Measurements from ENCODE around the gene PADI3. TPM values are rescaled to one million over a fixed set of nuclear protein-coding genes. Genes with fewer than 3 reads are reported as not detected.

PADI3 gene
- polyA plus RNA-seq, 1 donor (not counting 4 experiments of a cell fraction or from before 2014, with no cell fraction given) = 6.1 TPM

- TF ChIP-seq, protein P1, sequence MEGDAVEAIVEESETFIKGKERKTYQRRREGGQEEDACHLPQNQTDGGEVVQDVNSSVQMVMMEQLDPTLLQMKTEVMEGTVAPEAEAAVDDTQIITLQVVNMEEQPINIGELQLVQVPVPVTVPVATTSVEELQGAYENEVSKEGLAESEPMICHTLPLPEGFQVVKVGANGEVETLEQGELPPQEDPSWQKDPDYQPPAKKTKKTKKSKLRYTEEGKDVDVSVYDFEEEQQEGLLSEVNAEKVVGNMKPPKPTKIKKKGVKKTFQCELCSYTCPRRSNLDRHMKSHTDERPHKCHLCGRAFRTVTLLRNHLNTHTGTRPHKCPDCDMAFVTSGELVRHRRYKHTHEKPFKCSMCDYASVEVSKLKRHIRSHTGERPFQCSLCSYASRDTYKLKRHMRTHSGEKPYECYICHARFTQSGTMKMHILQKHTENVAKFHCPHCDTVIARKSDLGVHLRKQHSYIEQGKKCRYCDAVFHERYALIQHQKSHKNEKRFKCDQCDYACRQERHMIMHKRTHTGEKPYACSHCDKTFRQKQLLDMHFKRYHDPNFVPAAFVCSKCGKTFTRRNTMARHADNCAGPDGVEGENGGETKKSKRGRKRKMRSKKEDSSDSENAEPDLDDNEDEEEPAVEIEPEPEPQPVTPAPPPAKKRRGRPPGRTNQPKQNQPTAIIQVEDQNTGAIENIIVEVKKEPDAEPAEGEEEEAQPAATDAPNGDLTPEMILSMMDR (optimal IDR thresholded peaks at IDR 0.05 in 1 of 3, IDR thresholded peaks at IDR 0.05 in 1 of 3, conservative IDR thresholded peaks at IDR 0.05 in 1 of 3; ENCODE audit: extremely low read depth in 1 of 3, insufficient read depth in 2 of 3, low read length in 3 of 3) = no peak
- TF ChIP-seq EZH2 (IDR thresholded peaks at IDR 0.05; ENCODE audit: low read length) = no peak
- no peak overlapping the region for H3K27ac ChIP-seq (ENCODE audit: control insufficient read depth, insufficient read depth, low read length)
- H3K4me3 ChIP-seq (ENCODE audit: control insufficient read depth in 2 of 3, extremely low read depth in 1 of 3, insufficient read depth in 2 of 3, low read depth in 1 of 3, low read length in 3 of 3) = no peak overlapping the region
- no peaks in the 10 kb centered on the region for H3K79me2 ChIP-seq (ENCODE audit: control insufficient read depth, insufficient read depth, low read length)
- no peak overlapping the region for H3K9ac ChIP-seq (ENCODE audit: control insufficient read depth, extremely low read depth, insufficient read depth, low read length)
- peaks cover 35% of the 10 kb centered on the region for H3K4me1 ChIP-seq (ENCODE audit: control insufficient read depth, extremely low read depth, insufficient read depth, low read length)
- no peaks in the 10 kb centered on the region for H3K27me3 ChIP-seq (ENCODE audit: control insufficient read depth, extremely low read depth, insufficient read depth, low read length)
- no peak for FAIRE-seq
- H2AFZ ChIP-seq (ENCODE audit: control insufficient read depth, low read length) = no peak overlapping the region
- no peak overlapping the region for H3K4me2 ChIP-seq (ENCODE audit: control insufficient read depth, extremely low read depth, insufficient read depth, low read depth, low read length)
- no peaks in the 10 kb centered on the region for H3K36me3 ChIP-seq (ENCODE audit: control insufficient read depth in 2 of 2, extremely low read depth in 1 of 2, insufficient read depth in 2 of 2, low read length in 2 of 2)
- H3K9me3 ChIP-seq (ENCODE audit: control insufficient read depth, low read depth, low read length) = no peaks in the 10 kb centered on the region
- dilution Hi-C loops (cut with MboI; ENCODE audit: extremely low pct_ligation_motif_present, low sequenced_read_pairs) = no loop called here
- H4K20me1 ChIP-seq (ENCODE audit: control insufficient read depth, extremely low read depth, insufficient read depth, low read length) = no peaks in the 10 kb centered on the region
- DNase-seq (ENCODE audit: low read depth, low spot score) = no peak
- H3K9me1 ChIP-seq (ENCODE audit: control insufficient read depth, extremely low read depth, insufficient read depth, low read length) = no peaks in the 10 kb centered on the region
These were observed 13.6 kb upstream of the PADI3 start for GRCh38 chr1:17235135-17235885.

DNA sequence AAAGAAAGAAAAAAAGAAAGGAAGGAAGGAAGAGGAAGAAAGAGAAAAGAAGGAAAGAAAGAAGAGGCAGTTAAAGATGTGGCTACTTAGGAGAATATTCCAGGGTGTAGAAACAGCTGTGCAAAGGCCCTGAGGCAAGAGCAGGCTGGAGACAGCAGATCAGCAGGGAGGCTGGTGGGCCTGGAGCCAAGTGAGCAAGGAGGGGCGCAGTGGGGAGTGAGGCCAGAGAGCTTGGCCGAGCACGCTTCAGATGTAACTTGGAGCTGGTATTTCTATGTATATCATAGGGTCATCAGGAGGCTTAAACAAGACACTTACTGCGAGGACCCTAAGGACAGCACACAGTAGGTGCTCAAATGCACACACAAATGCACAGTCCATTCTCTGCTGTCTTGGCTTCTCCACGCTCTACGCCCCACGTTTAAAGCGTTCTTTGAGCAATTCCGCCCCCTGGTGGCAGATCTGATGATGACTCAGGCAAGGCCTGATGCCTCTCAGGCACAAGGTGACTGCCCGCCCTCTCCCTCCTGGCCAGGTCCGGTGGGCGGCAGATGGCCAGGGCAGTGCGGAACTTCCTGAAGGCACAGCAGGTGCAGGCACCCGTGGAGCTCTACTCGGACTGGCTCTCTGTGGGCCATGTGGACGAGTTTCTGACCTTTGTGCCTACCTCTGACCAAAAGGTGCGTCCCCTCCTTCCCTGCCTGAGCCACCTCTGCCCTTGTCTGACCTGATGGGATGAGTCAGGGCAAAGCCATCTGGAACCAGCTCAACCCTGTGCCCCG lies 11.9 kb upstream of the PADI3 start:
- Histone ChIP-seq H3K4me2 (ENCODE audit: control insufficient read depth, extremely low read depth, insufficient read depth, low read depth, low read length) (no peak overlapping the region), H3K27me3 (ENCODE audit: control insufficient read depth, extremely low read depth, insufficient read depth, low read length) (no peaks in the 10 kb centered on the region), H2AFZ (ENCODE audit: control insufficient read depth, low read length) (no peak overlapping the region), H3K9me1 (ENCODE audit: control insufficient read depth, extremely low read depth, insufficient read depth, low read length) (no peaks in the 10 kb centered on the region), H3K4me1 (ENCODE audit: control insufficient read depth, extremely low read depth, insufficient read depth, low read length) (peaks cover 35% of the 10 kb centered on the region), H3K9ac (ENCODE audit: control insufficient read depth, extremely low read depth, insufficient read depth, low read length) (no peak overlapping the region), H3K27ac (ENCODE audit: control insufficient read depth, insufficient read depth, low read length) (no peak overlapping the region), H3K9me3 (ENCODE audit: control insufficient read depth, low read depth, low read length) (no peaks in the 10 kb centered on the region), H3K79me2 (ENCODE audit: control insufficient read depth, insufficient read depth, low read length) (no peaks in the 10 kb centered on the region), H3K36me3 (ENCODE audit: control insufficient read depth in 2 of 2, extremely low read depth in 1 of 2, insufficient read depth in 2 of 2, low read length in 2 of 2) (no peaks in the 10 kb centered on the region), H4K20me1 (ENCODE audit: control insufficient read depth, extremely low read depth, insufficient read depth, low read length) (no peaks in the 10 kb centered on the region), H3K4me3 (ENCODE audit: control insufficient read depth in 2 of 3, extremely low read depth in 1 of 3, insufficient read depth in 2 of 3, low read depth in 1 of 3, low read length in 3 of 3) (no peak overlapping the region)
- DNase-seq (ENCODE audit: low read depth, low spot score) (peak; percentile 61), FAIRE-seq (peak; percentile 99)
- TF ChIP-seq EZH2 (IDR thresholded peaks at IDR 0.05; ENCODE audit: low read length) = no peak
- TF ChIP-seq, protein P1 (optimal IDR thresholded peaks at IDR 0.05 in 1 of 3, IDR thresholded peaks at IDR 0.05 in 1 of 3, conservative IDR thresholded peaks at IDR 0.05 in 1 of 3; ENCODE audit: extremely low read depth in 1 of 3, insufficient read depth in 2 of 3, low read length in 3 of 3) = peak; percentile 78 to 97 (median 80)
- dilution Hi-C loops (cut with MboI; ENCODE audit: extremely low pct_ligation_motif_present, low sequenced_read_pairs) = no loop called here
